ENCODE results near the gene LURAP1L. TPM values are rescaled to one million over a fixed set of nuclear protein-coding genes. Genes with fewer than 3 reads are reported as not detected.

The LURAP1L gene
- total RNA-seq, 1 experiment from 2014 or later, result 1.8 TPM

GRCh38 chr9:12812710-12813109 lies 37.9 kb downstream of the LURAP1L start:
- DNase-seq (ENCODE audit: low read depth), result no peak

DNA sequence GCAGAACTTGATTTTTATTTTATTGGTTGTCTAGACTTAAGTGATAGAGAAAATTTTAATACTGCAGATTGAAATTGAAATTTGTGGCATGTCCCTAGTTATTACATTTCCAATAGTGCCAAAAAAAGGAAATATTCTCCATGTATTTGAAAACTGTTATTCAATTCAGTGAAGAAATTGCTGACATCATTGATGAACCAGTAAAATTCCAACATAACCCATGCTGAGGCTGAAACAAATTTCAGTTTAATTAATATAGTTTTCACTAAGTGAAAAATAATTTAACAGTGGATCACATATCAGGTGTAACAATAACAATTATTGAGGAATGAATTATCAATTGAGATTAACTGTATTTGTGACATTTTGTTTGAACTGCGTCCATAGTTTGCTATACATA lies 38.7 kb downstream of the LURAP1L start:
- no peak for DNase-seq (ENCODE audit: low read depth)

DNA sequence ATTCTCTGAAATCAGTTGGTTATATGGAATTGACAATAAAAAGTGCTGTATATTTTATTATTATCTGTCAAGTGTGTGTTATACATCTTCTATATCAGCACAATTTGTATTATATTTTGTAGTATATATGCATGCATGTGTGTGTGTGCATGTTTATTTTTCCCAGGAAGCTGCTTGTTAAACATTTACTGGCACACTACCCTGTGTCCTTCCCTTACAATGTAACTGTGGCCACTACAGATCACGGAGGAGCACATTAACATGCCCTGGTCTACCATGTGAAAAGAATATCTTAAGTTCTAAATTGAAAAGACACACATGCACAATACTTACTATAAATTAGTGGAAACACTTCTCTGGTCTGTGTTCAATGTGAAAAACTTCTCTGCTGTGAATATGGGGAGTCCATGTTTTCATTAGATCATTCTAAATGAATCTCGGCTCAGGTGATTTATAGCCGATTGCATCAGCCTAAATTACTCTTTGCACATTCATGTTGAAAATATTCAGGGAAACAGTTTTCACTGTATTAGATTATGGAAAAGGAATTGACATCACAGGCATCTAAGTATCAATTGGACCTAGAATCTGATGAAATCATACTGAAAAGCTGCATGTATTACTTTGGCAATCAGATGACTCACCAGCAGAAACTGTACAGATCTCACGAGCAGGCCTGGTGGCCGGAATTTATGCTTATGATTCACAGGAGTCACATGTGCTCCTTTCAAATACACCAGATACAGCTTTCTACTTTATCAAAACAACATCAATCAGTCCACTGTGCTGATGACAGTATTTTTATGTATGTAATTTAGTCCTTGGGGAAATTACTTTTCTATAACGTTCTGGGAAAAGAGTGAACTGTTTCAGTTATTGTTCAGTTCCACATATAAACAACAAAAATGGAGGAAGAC lies 39.4 kb downstream of the LURAP1L start:
- DNase-seq (ENCODE audit: low read depth), result peak; percentile 89

DNA sequence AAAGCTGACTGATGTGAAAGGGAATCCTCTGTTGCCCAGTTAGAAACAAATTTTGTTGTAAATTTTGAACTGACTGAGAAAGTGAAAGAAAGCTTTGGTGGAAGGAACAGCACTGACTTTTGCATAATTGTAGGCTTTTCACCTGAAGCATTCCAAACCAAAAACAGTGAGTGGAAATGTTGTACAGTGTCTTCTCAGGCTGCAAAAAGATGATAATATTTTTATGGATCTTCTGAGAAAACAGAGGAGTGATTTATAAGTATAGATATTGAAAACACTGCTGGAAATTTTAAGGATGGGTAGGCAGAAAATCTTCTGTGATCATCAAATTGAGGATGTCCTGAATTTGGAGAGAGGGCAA lies 40.0 kb downstream of the LURAP1L start:
- no peak for DNase-seq (ENCODE audit: low read depth)

DNA sequence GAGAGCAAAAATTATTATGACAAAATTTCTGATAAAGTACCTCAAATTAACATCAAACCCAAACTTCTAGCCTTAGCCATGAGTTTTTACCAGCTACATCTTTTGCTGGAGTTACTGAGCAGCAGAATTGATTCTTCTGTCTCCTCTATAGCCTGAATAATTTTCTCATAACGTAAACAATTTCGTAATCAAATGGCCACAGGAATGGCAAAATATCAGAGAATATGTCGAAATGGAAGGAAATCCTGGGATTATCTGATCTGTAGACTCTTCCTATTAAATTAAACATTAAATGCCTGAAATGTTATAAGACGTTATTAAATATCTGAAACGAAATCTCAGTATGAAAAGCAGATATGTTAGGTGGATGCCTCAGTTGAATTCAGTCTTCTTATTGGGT lies 41.1 kb downstream of the LURAP1L start:
- no peak for DNase-seq (ENCODE audit: low read depth)

DNA sequence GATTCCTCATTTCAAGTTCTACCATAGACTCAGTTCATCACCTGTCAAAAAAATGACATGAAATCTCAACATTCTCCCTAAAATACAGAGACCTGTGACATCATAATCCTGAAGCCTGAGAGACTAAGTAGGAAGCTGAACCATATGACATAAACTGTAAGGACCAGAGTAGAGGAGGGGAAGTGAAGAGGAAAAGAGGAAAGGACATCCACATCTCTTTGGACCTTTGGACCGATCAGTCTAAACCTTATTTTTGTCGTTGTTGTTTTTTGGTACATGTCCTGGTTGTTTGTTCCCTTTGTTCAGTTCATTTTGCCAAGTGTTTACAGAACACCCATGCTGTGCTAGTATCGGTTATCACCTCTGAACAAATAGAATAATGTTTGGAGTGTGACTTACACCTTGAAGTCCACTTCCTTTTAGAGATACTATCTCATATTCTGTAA lies 41.9 kb downstream of the LURAP1L start:
- no peak for DNase-seq (ENCODE audit: low read depth)

DNA sequence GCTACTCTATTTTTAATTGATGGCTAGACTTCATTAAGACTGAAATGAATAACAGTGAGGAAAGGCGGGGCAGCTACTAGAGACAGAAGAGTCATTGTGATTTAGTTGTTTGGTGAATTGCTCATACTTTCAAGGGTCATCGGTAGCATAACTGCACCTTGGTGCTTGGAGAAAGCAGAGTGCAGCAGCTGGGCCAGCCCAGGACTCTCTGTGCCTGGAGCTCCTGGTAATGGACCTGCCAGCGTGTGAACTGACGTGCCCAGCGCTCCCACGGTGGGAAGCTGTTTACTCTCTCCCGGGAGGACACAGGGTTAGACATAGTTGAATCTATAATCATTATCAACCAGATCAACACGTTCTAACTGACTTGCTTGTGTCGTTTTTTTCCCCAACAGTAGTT lies 42.9 kb downstream of the LURAP1L start:
- DNase-seq (ENCODE audit: low read depth), result peak; percentile 47

DNA sequence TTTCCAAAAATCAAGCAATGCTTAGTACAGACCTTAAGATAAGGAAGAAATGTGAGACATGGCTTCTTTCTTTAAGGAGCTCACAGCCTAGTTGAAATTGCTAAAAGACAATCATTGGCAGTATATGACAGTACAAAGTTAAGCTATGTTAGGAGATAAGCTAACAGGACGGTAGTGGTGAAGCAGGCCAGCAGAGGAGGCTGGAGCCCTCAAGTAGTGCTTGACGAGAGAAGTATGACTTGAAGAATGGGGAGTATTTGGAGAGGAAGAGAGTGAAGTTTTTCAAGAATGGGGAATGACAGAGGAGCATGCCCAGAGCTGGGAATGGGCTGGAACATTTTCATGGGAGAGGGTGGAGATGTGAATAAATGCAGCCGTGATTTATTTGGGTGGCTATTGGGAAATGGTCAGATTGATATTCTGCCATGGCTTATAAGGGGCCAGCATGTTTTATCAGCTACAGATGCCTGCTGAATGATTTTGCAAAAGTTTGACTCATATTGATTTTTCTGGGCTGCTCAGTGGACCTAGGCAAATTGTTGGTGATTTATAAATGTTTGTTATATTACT lies 43.7 kb downstream of the LURAP1L start:
- DNase-seq (ENCODE audit: low read depth), result peak; percentile 36

DNA sequence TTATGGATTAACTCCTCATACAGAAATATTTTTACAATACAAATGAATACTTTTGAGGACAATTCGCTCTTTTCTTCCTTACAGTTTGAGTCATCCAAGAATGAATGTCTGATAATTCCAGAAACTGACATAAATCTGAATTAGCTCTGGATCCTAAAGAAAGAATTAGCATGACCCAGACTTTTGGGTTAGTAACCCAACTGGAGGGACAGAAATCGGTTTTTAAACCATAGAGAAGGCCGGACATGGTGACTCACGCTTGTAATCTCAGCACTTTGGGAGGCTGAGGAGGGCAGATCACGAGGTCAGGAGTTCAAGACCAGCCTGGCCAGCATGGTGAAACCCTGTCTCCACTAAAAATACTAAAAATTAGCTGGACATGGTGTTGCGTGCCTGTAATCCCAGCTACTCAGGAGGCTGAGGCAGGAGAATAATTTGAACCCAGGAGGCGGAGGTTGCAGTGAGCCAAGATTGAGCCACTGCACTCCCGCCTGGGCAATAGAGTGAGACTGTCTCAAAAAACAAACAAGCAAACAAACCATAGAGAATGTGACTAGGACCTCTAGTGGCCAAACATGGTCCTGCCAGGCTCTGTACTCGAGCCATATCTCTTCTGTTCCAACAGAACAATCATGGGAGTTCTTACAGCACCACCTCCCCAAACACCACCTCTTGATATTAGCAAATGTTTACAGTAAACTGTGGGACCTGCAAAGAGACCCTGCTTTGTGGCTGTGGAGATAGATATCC lies 44.8 kb downstream of the LURAP1L start:
- DNase-seq (ENCODE audit: low read depth), result peak; percentile 27

GRCh38 chr9:12822111-12822510 lies 47.3 kb downstream of the LURAP1L start:
- DNase-seq (ENCODE audit: low read depth), result no peak

DNA sequence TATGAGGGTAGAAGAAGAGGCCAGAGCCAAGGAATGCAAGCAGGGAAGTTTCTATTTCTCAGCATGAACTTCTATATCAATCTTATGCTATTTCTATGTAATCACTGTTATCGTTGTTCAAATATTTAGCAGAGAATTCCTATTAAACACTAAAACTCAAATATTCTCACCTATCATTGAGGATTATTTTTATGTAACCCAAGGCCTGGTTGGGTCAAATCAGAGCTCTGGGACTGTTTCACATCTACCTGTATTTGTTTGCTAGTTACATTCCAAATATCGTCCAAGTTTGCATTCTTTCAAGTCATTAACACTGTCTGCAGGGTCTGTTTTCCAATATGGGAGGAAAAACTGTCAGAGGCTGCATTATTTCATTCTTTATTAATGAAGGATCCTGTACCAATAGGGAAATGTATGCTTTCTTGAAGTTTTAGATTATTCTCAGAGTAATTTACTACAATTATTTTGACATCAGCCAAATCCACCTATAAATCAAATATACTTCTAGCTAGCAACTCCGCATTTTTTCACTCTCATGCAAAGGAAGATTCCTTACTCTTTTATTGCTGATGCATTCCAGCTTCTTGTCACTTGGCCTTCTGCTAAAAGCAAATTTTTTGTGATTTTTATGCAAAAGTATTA lies 52.2 kb downstream of the LURAP1L start:
- no peak for DNase-seq (ENCODE audit: low read depth)

DNA sequence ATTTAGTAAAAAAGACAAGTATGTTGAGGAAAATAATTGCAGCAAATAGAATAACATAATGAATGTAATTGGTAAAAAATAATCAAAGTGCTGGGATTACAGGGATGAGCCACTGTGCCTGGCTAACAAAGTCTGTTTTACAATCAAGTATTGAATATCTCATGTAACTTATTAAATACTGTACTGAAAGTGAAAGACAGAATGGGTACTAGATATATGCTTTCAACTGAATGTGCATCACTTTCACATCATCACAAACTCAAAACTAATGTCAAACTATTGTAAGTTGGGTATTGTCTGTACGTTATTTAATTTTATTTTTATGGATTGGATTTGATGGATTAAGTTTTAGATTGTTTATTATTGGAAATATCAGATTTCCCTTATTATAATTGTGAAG lies 58.9 kb downstream of the LURAP1L start:
- DNase-seq (ENCODE audit: low read depth), result no peak

DNA sequence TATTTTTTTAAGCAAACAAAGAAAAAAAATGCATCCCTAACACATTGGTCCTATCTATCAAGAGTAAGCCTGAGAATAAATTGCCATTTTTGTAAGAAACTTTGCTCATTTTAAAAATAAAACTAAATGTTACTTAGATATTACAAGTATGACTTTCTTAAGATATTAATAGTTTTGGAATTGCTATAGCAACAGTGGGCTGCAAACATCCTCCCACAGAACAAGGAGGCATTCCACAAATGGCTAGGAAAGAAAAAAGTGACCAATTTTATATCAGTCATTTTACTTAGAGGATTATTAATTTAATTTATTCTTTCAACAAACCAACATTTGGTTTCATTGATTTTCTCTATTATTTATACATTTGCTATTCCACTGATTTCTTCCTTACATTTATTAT lies 63.7 kb downstream of the LURAP1L start:
- no peak for DNase-seq (ENCODE audit: low read depth)

GRCh38 chr9:12843735-12844134 lies 68.9 kb downstream of the LURAP1L start:
- no peak for DNase-seq (ENCODE audit: low read depth)

- DNase-seq (ENCODE audit: low read depth), result no peak
Observed at GRCh38 chr9:12846035-12846434, 71.2 kb downstream of the LURAP1L start.

DNA sequence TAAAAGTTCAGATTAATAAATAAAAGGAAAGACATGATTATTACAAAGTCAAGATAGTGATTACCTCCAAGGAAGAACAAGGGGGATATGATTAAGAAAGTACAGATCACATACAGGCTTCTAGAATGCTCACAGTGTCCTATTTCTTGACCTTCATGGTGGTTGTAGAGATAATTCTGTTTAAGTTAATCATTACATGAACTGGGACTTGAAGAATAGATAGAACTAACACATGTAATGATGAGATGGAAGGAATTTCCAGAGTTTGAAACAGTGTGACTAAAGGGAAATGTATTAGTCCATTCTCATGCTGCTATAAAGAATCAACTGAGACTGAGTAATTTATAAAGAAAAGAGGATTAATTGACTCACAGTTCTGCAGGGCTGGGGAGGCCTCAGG lies 72.7 kb downstream of the LURAP1L start:
- DNase-seq (ENCODE audit: low read depth), result no peak

DNA sequence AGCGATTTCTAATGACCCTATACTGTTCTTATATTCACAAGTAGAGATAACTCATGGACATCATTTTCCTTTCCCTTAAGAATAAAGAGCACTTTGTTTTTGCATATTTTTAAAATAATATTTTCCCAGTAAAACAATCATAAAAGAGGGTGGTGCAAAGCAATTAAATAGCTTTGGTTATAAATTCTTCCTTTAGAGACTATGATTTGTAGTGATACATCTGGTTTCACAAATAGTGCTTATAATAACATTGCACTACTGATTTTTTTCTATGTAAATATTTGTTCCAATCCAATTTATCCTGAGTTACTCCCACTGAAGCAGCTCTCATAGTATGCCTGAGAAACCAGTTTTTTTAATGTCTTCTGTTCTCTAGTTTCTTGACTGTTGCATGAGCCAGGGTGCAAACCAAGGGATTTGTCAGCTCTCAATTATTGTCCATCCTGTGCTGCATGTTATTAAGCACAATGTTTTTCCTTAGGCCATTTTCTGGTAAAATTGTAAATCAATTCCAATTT lies 74.7 kb downstream of the LURAP1L start:
- no peak for DNase-seq (ENCODE audit: low read depth)

DNA sequence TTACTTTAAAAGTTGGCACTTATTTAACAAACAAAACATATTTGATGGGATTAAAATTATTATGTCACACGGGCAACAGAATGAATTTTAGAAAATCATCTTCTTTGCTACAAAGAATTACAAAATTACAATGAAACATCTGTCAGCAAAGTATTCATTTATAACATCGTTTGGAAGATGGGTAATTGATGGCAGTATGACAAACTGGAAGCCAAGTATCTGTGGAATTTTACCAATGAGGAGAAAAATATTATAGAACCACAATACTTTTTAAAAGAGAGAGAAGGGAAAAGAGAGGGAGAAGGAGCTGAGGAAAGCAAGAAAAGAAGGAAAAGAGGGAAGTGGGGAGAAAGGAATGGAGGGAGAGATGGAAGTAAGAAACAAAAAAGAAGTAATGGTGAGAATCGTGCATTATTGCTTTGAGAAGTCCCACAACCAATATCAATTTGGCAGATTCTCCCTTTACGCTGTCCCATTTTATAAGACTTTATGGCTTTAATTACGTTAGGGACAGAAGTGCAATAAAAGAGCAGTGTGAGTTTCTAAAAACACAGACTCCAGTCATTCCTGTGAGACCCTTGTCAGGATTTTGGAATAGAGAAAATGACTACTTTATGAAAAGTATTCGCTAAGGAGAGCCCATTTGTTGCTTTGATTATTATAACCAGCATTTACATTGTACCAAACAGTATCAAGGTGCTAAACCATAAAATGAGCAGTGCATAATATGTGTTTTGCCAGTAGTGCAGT lies 76.7 kb downstream of the LURAP1L start:
- DNase-seq (ENCODE audit: low read depth), result no peak

- DNase-seq (ENCODE audit: low read depth), result no peak
Observed at GRCh38 chr9:12853051-12853450, 78.2 kb downstream of the LURAP1L start.

- DNase-seq (ENCODE audit: low read depth), result no peak
Observed at GRCh38 chr9:12854221-12854620, 79.4 kb downstream of the LURAP1L start.

DNA sequence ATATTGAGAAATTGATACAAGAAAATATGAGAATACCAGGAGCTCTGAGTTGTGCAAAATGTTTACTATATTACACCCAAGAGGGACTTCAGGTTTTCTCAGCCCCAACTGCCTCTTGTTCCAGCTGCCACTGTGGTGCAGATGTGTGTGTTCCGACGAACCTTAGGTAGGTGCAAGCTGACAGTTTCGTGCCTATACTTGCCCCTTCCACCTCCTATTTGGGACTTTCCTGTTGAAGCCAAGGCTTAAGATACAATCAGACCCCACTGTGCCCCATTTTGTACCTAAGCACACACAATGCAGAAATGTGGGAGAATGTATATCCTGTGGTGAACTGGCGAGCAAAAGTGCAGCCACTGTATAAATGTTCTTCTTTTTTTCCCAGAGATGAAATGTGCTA lies 80.2 kb downstream of the LURAP1L start:
- DNase-seq (ENCODE audit: low read depth), result no peak
